ENCODE results near the gene HCN2.
"Not testable (repeated sequence)": the region's sequence is repeated elsewhere in the genome, so short reads cannot be mapped to it uniquely, and the experiment has no call there.

DNA sequence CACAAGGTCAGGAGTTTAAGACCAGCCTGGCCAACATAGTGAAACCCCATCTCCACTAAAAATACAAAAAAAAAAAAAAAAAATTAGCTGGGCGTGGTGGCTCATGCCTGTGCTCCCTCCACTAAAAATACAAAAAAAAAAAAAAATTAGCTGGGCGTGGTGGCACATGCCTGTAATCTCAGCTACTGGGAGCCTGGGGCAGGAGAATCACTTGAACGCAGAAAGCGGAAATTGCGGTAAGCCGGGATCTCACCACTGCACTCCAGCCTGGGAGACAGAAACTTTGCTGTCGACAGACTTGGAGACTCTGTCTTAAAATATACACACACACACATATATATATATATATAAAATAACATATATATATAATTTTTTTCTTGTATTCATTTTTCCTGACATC is 36.9 kb downstream of the HCN2 start:
- not testable (repeated sequence) for TF ChIP-seq POLR2A (IDR thresholded peaks at IDR 0.05)
- TF ChIP-seq, protein P1, sequence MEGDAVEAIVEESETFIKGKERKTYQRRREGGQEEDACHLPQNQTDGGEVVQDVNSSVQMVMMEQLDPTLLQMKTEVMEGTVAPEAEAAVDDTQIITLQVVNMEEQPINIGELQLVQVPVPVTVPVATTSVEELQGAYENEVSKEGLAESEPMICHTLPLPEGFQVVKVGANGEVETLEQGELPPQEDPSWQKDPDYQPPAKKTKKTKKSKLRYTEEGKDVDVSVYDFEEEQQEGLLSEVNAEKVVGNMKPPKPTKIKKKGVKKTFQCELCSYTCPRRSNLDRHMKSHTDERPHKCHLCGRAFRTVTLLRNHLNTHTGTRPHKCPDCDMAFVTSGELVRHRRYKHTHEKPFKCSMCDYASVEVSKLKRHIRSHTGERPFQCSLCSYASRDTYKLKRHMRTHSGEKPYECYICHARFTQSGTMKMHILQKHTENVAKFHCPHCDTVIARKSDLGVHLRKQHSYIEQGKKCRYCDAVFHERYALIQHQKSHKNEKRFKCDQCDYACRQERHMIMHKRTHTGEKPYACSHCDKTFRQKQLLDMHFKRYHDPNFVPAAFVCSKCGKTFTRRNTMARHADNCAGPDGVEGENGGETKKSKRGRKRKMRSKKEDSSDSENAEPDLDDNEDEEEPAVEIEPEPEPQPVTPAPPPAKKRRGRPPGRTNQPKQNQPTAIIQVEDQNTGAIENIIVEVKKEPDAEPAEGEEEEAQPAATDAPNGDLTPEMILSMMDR (IDR thresholded peaks at IDR 0.05) = not testable (repeated sequence)

All from body of pancreas (tissue), 4 donors.